ENCODE measurements around the gene TTC23.
"Not testable (repeated sequence)": the region's sequence is repeated elsewhere in the genome, so short reads cannot be mapped to it uniquely, and the experiment has no call there.

Gene TTC23

GRCh38 chr15:99250494-99250856 lies 1.1 kb upstream of the TTC23 start:
- FAIRE-seq = no peak

DNA sequence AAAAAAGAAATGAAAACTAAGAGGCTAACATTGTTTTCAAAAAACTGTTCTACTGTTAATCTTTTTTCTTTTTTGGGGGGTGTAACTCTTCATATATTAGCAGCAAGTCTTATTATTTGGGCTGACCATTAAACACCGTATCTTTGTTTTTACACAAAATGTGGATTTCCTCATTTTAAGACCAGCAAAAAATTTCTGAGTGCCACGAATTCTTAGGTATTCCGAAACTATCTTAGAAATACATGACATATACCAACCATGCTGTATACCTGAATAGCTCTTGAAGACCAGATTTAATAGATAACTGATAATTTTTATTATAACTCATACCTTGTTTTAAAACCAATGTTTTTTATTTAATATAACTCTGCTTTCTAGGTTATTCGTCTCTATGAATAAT lies 620 bp upstream of the TTC23 start:
- no peak for FAIRE-seq
- no peak for DNase-seq (ENCODE audit: insufficient read length, low spot score)

More at GRCh38 chr15:99250494-99250856, 1.1 kb upstream of the TTC23 start:
- DNase-seq (ENCODE audit: insufficient read length, low spot score) = no peak

GRCh38 chr15:99248000-99248715 lies 1.2 kb downstream of the TTC23 start:
- DNase-seq (ENCODE audit: insufficient read length, low spot score) (no peak), FAIRE-seq (no peak)

DNA sequence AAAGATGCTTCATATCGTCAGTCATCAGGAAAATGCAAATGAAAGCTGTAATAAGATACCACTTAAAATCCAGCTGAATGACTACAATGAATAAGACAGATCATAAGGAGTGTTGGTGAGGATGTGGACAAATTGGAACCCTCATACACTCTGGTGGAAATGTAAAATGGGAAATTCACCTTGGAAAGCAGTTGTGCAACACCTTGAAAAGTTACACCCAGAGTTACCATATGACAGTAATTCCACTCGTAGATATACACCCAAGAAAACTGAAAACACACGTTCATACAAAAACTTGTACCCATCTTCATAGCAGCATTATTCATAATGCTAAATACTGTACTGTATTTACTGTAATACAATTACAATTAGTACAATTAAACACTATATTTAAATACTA lies 2.3 kb downstream of the TTC23 start:
- DNase-seq (ENCODE audit: insufficient read length, low spot score) = no peak
- FAIRE-seq = no peak

GRCh38 chr15:99244306-99244705 lies 5.1 kb downstream of the TTC23 start:
- FAIRE-seq (no peak), DNase-seq (ENCODE audit: insufficient read length, low spot score) (no peak)

GRCh38 chr15:99241752-99242151 lies 7.6 kb downstream of the TTC23 start:
- FAIRE-seq (no peak), DNase-seq (ENCODE audit: insufficient read length, low spot score) (no peak)

GRCh38 chr15:99239545-99240198 lies 9.7 kb downstream of the TTC23 start:
- DNase-seq (ENCODE audit: insufficient read length, low spot score) (no peak), FAIRE-seq (no peak)

DNA sequence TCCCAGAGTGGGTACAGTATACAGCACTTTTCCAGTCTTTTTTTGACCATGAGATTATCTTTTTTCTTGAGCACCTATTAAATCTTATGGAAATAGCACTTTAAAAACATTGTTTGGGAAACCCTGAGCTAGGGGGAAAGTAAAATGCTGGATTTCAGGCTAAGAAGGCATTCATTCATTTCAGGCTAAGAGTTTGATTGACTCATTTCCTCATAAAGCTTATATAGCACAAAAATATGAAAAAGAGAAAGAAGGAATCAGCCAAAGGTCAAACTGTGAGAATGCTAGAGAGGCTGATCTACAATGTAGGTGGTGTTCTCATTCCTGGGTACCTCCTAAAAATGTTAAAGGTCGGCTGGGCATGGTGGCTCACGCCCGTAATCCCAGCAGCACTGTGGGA lies 10.5 kb downstream of the TTC23 start:
- FAIRE-seq (no peak), DNase-seq (ENCODE audit: insufficient read length, low spot score) (no peak)

GRCh38 chr15:99234160-99234559 lies 15.2 kb downstream of the TTC23 start:
- not testable (repeated sequence) for FAIRE-seq; DNase-seq (ENCODE audit: insufficient read length, low spot score)

DNA sequence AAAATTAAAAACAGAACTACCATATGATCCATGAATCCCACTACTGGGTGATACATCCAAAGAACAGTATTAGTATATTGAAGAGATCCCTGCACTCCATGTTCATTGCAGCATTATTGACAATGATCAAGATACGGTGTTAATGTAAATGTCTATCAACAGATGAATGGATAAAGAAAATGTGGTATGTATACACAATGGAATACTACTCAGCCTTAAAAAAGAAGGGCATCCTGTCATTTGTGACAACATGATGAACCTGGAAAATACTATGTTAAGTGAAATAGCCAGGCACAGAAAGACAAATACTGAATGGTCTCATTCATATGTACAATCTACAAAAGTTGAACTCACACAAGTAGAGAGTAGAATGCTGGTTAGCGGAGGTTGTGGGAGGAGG lies 16.6 kb downstream of the TTC23 start:
- no peak for DNase-seq (ENCODE audit: insufficient read length, low spot score)
- no peak for FAIRE-seq

DNA sequence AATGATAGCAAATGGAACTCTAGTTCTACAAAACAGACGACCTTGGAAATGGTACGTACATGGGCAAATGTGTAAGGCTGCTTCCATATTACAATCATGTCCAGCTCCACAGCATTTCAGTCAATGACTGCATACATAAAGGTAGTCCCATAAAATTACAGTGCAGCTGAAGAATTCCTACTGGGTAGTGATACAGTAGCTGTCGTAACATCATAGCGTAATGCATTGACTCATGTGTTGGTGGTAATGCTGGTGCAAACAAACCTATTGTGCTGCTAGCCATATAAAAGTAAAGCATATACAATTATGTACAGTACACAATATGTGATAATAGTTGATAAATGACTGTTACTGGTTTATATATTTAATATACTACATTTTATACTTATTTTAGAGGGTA lies 18.5 kb downstream of the TTC23 start:
- FAIRE-seq = no peak
- no peak for DNase-seq (ENCODE audit: insufficient read length, low spot score)

DNA sequence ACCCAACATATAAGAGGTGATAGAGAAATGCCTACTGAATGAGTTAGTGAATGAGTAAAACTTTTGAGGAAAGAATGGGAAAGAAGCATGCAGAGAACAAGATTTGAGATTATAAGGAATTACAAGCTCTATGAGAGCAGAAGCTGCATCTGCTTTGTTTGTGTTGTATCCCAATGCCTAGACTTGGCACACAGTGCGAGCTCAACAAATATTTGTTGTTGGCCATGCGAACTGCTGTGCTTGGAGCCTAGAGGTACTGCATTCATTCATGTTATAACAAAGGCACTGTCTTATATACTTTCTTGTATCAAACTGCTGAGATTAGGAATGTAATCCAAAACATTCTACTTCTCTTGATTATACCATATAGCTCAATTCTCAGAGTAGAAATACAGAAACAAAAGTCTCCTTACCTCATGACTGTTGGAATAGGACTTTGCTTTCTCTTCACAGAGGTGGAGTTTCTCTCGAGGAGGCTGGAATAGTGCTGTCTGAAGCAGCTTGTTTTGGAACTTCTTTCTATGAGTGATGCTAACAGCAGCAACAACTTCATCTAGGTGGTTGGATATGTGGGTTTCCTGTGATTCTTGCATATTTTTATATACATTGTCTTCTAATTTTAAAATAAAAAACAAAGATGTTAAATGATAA lies 21.1 kb downstream of the TTC23 start:
- no peak for FAIRE-seq
- no peak for DNase-seq (ENCODE audit: insufficient read length, low spot score)

GRCh38 chr15:99226802-99227201 lies 22.6 kb downstream of the TTC23 start:
- DNase-seq (ENCODE audit: insufficient read length, low spot score) (no peak), FAIRE-seq (no peak)

DNA sequence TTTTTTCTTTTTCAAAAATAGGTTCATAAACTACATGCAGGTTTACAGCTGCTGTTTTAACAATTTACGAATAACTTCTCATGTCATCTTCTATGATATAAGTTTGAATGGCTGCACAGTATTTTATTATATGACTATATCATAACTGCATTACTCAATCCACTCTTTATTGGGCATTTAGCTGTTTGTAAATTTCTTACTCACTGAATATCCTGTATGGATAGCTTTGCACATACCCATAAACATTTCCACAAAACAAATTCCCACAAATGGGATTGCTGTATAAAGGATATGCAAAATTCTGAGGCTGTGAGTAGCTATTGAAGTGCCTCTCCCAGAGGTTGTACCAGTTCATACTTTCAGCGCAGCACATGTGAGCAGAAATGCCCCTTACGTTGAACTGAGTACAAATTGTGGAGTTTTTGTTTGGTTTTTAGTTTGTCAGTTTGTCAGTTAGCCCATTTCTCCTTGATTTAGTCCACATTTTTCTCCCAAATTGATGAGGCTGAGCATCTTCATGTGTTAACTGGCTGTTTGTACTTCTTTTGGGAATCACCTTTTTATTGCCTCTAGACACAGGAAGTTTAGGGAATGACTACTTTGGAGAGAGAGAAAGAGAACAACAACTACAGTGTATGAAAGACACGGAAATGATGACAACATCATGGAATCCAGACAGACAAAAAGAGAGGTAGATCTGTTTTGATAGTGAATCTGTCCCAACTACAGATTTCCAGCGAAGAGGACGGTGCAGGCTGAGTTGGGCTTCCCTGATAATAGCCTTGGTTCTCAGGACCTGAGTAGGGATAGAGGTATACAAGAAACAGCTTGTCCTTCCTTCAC lies 24.8 kb downstream of the TTC23 start:
- FAIRE-seq = no peak
- DNase-seq (ENCODE audit: insufficient read length, low spot score) = no peak

GRCh38 chr15:99213187-99213811 lies 36.1 kb downstream of the TTC23 start:
- FAIRE-seq (no peak), DNase-seq (ENCODE audit: insufficient read length, low spot score) (peak; percentile 67)

GRCh38 chr15:99212406-99212805 lies 37.0 kb downstream of the TTC23 start:
- DNase-seq (ENCODE audit: insufficient read length, low spot score) (peak; percentile 48), FAIRE-seq (peak; percentile 71)

DNA sequence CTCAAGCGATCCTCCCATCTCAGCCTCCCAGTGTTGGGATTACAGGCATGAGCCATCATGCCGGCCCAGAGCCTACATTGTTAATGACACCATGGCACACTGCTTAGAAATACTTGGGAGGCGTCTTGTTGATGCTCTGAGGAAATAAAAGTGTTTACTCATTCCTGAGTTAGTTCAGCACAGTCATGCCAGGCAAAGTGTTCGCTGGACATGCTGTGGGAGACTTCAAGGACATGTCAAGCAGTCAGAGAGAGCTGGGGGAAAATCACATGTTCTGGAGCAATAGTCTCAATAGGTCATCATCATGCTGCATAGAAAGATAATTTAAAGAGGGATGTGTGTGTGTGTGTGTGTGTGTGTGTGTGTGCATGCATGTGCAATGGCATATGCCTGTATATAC lies 37.5 kb downstream of the TTC23 start:
- FAIRE-seq (no peak), DNase-seq (ENCODE audit: insufficient read length, low spot score) (no peak)

- FAIRE-seq (no peak), DNase-seq (ENCODE audit: insufficient read length, low spot score) (no peak)
These were observed 39.0 kb downstream of the TTC23 start for GRCh38 chr15:99210334-99210733.

DNA sequence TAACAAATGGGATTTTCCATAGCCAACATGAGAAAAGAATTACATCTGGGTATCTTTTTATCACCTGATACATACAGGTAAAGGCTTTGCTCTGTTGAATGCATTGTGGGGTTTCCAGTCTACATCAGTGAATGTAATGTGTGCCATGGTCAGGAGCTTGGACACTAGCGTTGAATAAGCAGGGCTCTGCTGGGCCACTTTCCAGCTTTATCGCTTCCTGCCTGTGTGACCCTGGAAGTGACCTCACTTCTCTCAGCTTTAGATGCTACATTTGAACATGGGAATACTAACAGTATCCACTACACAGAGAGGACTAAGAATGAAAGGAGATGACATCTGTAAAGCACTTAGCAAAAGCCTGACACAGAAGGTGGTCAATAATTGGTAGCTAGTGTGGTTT lies 40.1 kb downstream of the TTC23 start:
- FAIRE-seq = no peak
- DNase-seq (ENCODE audit: insufficient read length, low spot score) = no peak

- DNase-seq (ENCODE audit: insufficient read length, low spot score) (no peak), FAIRE-seq (no peak)
These were observed 41.7 kb downstream of the TTC23 start for GRCh38 chr15:99207672-99208071.

DNA sequence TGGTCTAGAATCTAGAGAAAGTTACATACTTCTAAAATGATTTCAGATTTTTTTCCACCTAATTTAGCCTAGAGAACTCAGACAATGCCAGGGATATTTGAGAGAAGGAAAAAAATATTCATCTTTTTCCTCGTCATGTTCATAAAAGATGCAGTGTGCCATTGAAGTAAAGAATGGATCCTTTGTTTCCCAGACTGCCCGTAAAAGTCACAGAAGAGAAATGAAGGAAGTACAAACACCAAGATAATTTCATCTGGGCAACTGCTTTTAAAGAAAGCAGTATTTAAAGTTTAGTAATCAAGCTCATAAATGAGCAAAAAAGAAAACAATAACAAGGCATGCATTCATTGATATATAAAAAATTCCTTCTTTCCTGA lies 47.2 kb downstream of the TTC23 start:
- DNase-seq (ENCODE audit: insufficient read length, low spot score) = no peak
- no peak for FAIRE-seq

All from HTR-8/SVneo (cell line).